ENCODE results near the gene CAMK2D. TPM values are rescaled to one million over a fixed set of nuclear protein-coding genes. Genes with fewer than 3 reads are reported as not detected.

CAMK2D gene
- polyA plus RNA-seq, 3 donors: 10.4 to 30.6 (median 19.6) TPM

- Histone ChIP-seq H3K4me2 (replicated peaks; ENCODE audit: extremely low read depth, low read length, poor library complexity, severe bottlenecking) (no peak overlapping the region), H3K4me3 (replicated peaks in 1 of 3; ENCODE audit: low read depth in 2 of 3, low read length in 3 of 3) (no peak overlapping the region), H3K9ac (ENCODE audit: insufficient read depth, low read length, poor library complexity, severe bottlenecking) (no peak overlapping the region), H3K4me1 (ENCODE audit: control insufficient read depth in 1 of 2, insufficient read depth in 2 of 2, low read length in 2 of 2) (no peaks in the 10 kb centered on the region), H3K9me3 (replicated peaks in 1 of 2; ENCODE audit: control insufficient read depth in 1 of 2, insufficient read depth in 1 of 2, low read length in 2 of 2) (no peaks in the 10 kb centered on the region), H4K20me1 (ENCODE audit: insufficient read depth, low read length) (peaks cover 39% of the 10 kb centered on the region), H2AFZ (ENCODE audit: insufficient read depth, low read depth, low read length, poor library complexity, severe bottlenecking) (no peak overlapping the region), H3K27me3 (ENCODE audit: control insufficient read depth in 2 of 2, insufficient read depth in 2 of 2, low read length in 2 of 2) (no peaks in the 10 kb centered on the region), H3K27ac (ENCODE audit: low read depth in 1 of 2, low read length in 2 of 2) (no peak overlapping the region), H3K79me2 (ENCODE audit: insufficient read depth, low read length) (no peaks in the 10 kb centered on the region), H3K36me3 (replicated peaks in 1 of 2; ENCODE audit: control insufficient read depth in 1 of 2, insufficient read depth in 2 of 2, low read length in 2 of 2) (no peaks in the 10 kb centered on the region)
- Mint-ChIP-seq H3K36me3 (peaks cover 7 to 10% of the 10 kb centered on the region in 2 donors), H3K27me3 (ENCODE audit: low read depth in 3 of 3) (peaks cover 0 to 2% (median 1%) of the 10 kb centered on the region in 3 donors), H3K9me3 (peaks cover 0 to 2% (median 0%) of the 10 kb centered on the region in 7 donors), H3K4me3 (no peak overlapping the region), H3K4me1 (no peaks in the 10 kb centered on the region), H3K27ac (no peak overlapping the region)
- intact Hi-C loops (cut with micrococcal nuclease): no loop called here
- TF ChIP-seq CTCF (IDR thresholded peaks at IDR 0.05): no peak
- DNase-seq: no peak
These were observed 27.9 kb downstream of the CAMK2D start for GRCh38 chr4:113733685-113734084.

GRCh38 chr4:113732967-113733527, 28.5 kb downstream of the CAMK2D start:
- no peaks in the 10 kb centered on the region for H3K36me3 ChIP-seq (replicated peaks in 1 of 2; ENCODE audit: control insufficient read depth in 1 of 2, insufficient read depth in 2 of 2, low read length in 2 of 2)
- DNase-seq: no peak
- Mint-ChIP-seq H3K4me3 (no peak overlapping the region), H3K36me3 (peaks cover 7 to 12% of the 10 kb centered on the region in 2 donors), H3K9me3 (peaks cover 0 to 2% (median 0%) of the 10 kb centered on the region in 7 donors), H3K27ac (no peak overlapping the region), H3K4me1 (no peaks in the 10 kb centered on the region), H3K27me3 (ENCODE audit: low read depth in 3 of 3) (peaks cover 0 to 2% (median 1%) of the 10 kb centered on the region in 3 donors)
- intact Hi-C loops (cut with micrococcal nuclease): no loop called here
- no peaks in the 10 kb centered on the region for H3K79me2 ChIP-seq (ENCODE audit: insufficient read depth, low read length)
- no peak overlapping the region for H3K9ac ChIP-seq (ENCODE audit: insufficient read depth, low read length, poor library complexity, severe bottlenecking)
- no CpG with 5 or more reads among the region's 1 CpG for WGBS (ENCODE audit: insufficient coverage)
- H3K4me2 ChIP-seq (replicated peaks; ENCODE audit: extremely low read depth, low read length, poor library complexity, severe bottlenecking): no peak overlapping the region
- no peak overlapping the region for H3K27ac ChIP-seq (ENCODE audit: low read depth in 1 of 2, low read length in 2 of 2)
- peaks cover 43% of the 10 kb centered on the region for H4K20me1 ChIP-seq (ENCODE audit: insufficient read depth, low read length)
- no peaks in the 10 kb centered on the region for H3K4me1 ChIP-seq (ENCODE audit: control insufficient read depth in 1 of 2, insufficient read depth in 2 of 2, low read length in 2 of 2)
- H3K4me3 ChIP-seq (replicated peaks in 1 of 3; ENCODE audit: low read depth in 2 of 3, low read length in 3 of 3): no peak overlapping the region
- no peak overlapping the region for H2AFZ ChIP-seq (ENCODE audit: insufficient read depth, low read depth, low read length, poor library complexity, severe bottlenecking)
- no peaks in the 10 kb centered on the region for H3K9me3 ChIP-seq (replicated peaks in 1 of 2; ENCODE audit: control insufficient read depth in 1 of 2, insufficient read depth in 1 of 2, low read length in 2 of 2)
- H3K27me3 ChIP-seq (ENCODE audit: control insufficient read depth in 2 of 2, insufficient read depth in 2 of 2, low read length in 2 of 2): no peaks in the 10 kb centered on the region
- no peak for TF ChIP-seq CTCF (IDR thresholded peaks at IDR 0.05)

All from CD14-positive monocyte (primary cell).